ENCODE measurements around the gene RASL11A.

DNA sequence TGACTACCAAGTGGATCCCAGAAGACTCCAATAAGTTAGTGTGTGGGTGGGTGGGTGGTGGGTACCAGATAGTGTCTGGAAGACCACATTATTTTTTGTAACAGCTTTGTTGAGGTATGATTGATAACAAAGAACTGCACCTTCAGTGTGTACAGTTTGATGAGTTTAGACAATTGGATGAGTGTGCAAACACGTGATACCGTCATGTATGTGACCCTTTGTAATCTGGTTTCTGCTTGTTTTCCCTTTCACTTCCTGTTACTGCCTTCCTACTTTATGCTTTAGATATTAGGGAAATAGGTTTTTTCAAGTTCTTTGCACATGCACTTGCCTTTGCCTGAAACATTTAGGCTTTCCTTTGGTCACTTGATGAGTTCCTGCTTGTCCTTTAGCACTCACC lies 10.8 kb upstream of the RASL11A start:
- TF ChIP-seq CTCF (IDR thresholded peaks at IDR 0.05 in 8 of 11, conservative IDR thresholded peaks at IDR 0.05 in 3 of 11), result no peak
- TF ChIP-seq POLR2A (IDR thresholded peaks at IDR 0.05), result no peak

Data from spleen (tissue), 7 donors.